ENCODE data around the gene BANK1. TPM values are rescaled to one million over a fixed set of nuclear protein-coding genes. Genes with fewer than 3 reads are reported as not detected.

Gene BANK1
- total and polyA plus RNA-seq, 2 donors from 2014 or later: 1.8 to 7.4 TPM

DNA sequence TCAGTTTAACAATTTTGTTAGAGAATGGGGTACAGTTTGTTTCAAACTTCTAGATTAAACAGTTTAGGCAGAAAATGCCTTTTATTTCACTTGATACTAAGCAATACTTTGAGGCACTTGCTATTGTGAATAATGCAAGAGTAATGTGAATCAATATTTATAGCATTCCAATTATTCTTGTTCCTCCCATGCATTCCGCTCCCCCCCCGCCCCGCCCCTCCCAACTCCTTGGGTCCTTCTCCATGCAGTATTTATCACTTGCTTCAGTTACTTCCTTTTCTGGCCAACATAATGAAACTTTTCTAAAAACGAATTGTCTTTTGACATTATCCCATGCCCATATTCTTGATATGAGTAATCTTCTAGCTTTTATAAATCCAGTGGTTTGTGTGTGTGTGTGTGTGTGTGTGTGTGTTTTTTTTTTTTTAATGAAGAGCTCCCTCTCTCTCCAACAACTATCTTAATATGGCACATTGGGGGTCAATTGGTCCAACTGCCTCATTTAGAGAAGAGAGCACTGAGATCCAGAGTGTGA, 1.6 kb downstream of the BANK1 start:
- Histone ChIP-seq H3K27ac (ENCODE audit: low read depth in 2 of 2, low read length in 2 of 2) (no peak overlapping the region), H3K4me3 (ENCODE audit: low read length in 3 of 3) (no peak overlapping the region), H3K9me3 (ENCODE audit: control insufficient read depth in 2 of 3, insufficient read depth in 1 of 3, low read length in 3 of 3) (no peaks in the 10 kb centered on the region), H3K4me1 (ENCODE audit: control insufficient read depth in 2 of 3, insufficient read depth in 2 of 3, low read depth in 1 of 3, low read length in 3 of 3) (peaks cover 0 to 3% (median 0%) of the 10 kb centered on the region in 3 donors), H3K27me3 (ENCODE audit: control insufficient read depth, insufficient read depth, low read length) (no peaks in the 10 kb centered on the region), H3K36me3 (ENCODE audit: control insufficient read depth in 2 of 3, insufficient read depth in 3 of 3, low read length in 3 of 3) (no peaks in the 10 kb centered on the region), H3K9ac (ENCODE audit: low read length in 3 of 3) (no peak overlapping the region)
- intact Hi-C loops (cut with DNase I): no loop called here
- no peak for FAIRE-seq
- TF ChIP-seq, protein P1, sequence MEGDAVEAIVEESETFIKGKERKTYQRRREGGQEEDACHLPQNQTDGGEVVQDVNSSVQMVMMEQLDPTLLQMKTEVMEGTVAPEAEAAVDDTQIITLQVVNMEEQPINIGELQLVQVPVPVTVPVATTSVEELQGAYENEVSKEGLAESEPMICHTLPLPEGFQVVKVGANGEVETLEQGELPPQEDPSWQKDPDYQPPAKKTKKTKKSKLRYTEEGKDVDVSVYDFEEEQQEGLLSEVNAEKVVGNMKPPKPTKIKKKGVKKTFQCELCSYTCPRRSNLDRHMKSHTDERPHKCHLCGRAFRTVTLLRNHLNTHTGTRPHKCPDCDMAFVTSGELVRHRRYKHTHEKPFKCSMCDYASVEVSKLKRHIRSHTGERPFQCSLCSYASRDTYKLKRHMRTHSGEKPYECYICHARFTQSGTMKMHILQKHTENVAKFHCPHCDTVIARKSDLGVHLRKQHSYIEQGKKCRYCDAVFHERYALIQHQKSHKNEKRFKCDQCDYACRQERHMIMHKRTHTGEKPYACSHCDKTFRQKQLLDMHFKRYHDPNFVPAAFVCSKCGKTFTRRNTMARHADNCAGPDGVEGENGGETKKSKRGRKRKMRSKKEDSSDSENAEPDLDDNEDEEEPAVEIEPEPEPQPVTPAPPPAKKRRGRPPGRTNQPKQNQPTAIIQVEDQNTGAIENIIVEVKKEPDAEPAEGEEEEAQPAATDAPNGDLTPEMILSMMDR (IDR thresholded peaks at IDR 0.05; ENCODE audit: borderline replicate concordance, extremely low read depth, insufficient read depth): no peak
- no peak for DNase-seq

DNA sequence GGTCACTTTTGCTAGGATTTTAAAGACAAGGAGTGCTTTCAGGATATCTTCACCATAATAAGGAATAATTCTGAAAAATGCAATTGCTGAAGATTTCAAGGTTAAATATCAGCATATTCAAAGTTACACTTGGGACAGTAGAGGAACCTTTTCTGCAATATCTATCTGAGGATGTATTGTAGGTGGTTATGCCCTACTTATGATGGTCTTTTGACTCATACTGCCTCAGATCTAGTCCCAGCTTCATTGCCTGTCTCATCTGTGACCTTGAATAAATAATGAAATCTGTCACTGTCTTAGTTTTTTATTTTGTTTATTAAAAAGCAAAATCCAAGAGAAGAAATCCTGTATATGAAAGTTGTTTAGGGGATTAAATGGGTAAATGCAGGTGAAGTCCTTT, 2.9 kb downstream of the BANK1 start:
- Histone ChIP-seq H3K9ac (ENCODE audit: low read length in 3 of 3) (no peak overlapping the region), H3K4me3 (ENCODE audit: low read length in 3 of 3) (no peak overlapping the region), H3K27ac (ENCODE audit: low read depth in 2 of 2, low read length in 2 of 2) (no peak overlapping the region), H3K4me1 (ENCODE audit: control insufficient read depth in 2 of 3, insufficient read depth in 2 of 3, low read depth in 1 of 3, low read length in 3 of 3) (peaks cover 0 to 3% (median 0%) of the 10 kb centered on the region in 3 donors), H3K27me3 (ENCODE audit: control insufficient read depth, insufficient read depth, low read length) (no peaks in the 10 kb centered on the region), H3K36me3 (ENCODE audit: control insufficient read depth in 2 of 3, insufficient read depth in 3 of 3, low read length in 3 of 3) (no peaks in the 10 kb centered on the region), H3K9me3 (ENCODE audit: control insufficient read depth in 2 of 3, insufficient read depth in 1 of 3, low read length in 3 of 3) (no peaks in the 10 kb centered on the region)
- FAIRE-seq (no peak), DNase-seq (no peak)
- TF ChIP-seq, protein P1 (IDR thresholded peaks at IDR 0.05; ENCODE audit: borderline replicate concordance, extremely low read depth, insufficient read depth): no peak
- intact Hi-C loops (cut with DNase I): no loop called here

DNA sequence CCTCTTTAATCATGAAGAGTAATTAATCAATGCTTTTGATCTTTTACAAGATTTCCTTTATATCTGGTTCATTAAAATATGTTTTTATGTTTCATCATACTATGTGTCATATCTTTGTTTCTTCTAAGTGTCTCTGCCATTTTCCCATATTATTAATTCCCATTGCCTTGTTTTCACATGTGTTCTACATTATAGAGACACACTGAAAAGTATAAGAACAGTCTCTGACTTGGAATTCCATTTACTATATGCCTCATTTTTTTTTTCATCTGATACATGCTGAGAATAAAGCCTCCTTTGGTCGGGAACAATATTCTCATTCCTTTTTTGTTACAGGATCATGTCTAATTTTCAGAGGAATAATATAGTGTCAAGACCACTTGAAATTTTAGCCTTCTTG, 4.3 kb downstream of the BANK1 start:
- TF ChIP-seq, protein P1 (IDR thresholded peaks at IDR 0.05; ENCODE audit: borderline replicate concordance, extremely low read depth, insufficient read depth): no peak
- Histone ChIP-seq H3K27ac (ENCODE audit: low read depth in 2 of 2, low read length in 2 of 2) (no peak overlapping the region), H3K4me3 (ENCODE audit: low read length in 3 of 3) (no peak overlapping the region), H3K9me3 (ENCODE audit: control insufficient read depth in 2 of 3, insufficient read depth in 1 of 3, low read length in 3 of 3) (no peaks in the 10 kb centered on the region), H3K9ac (ENCODE audit: low read length in 3 of 3) (no peak overlapping the region), H3K27me3 (ENCODE audit: control insufficient read depth, insufficient read depth, low read length) (no peaks in the 10 kb centered on the region), H3K4me1 (ENCODE audit: control insufficient read depth in 2 of 3, insufficient read depth in 2 of 3, low read depth in 1 of 3, low read length in 3 of 3) (peaks cover 0 to 3% (median 0%) of the 10 kb centered on the region in 3 donors), H3K36me3 (ENCODE audit: control insufficient read depth in 2 of 3, insufficient read depth in 3 of 3, low read length in 3 of 3) (no peaks in the 10 kb centered on the region)
- FAIRE-seq: no peak
- intact Hi-C loops (cut with DNase I): no loop called here
- no peak for DNase-seq

DNA sequence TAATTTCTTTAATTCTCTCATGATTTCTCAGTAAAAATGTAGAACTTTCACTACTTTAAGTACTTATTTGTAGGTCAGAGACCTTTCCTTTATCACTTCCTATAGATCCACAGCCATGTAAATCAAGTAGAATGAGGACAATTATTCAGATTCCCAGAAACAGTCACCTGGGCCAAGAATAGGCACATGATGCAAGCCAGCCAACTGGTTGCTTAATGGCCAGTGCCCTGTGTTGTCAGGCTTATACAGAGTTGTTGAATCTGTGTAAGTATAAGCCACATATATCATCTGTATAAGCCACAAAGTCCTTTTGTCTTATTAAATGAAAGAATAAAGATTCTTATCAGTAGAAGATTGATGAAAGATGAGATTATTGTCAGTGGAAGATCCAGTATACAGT, 5.2 kb downstream of the BANK1 start:
- TF ChIP-seq, protein P1 (IDR thresholded peaks at IDR 0.05; ENCODE audit: borderline replicate concordance, extremely low read depth, insufficient read depth): no peak
- Histone ChIP-seq H3K4me3 (ENCODE audit: low read length in 3 of 3) (no peak overlapping the region), H3K27me3 (ENCODE audit: control insufficient read depth, insufficient read depth, low read length) (no peaks in the 10 kb centered on the region), H3K9me3 (ENCODE audit: control insufficient read depth in 2 of 3, insufficient read depth in 1 of 3, low read length in 3 of 3) (no peaks in the 10 kb centered on the region), H3K4me1 (ENCODE audit: control insufficient read depth in 2 of 3, insufficient read depth in 2 of 3, low read depth in 1 of 3, low read length in 3 of 3) (no peaks in the 10 kb centered on the region), H3K27ac (ENCODE audit: low read depth in 2 of 2, low read length in 2 of 2) (no peak overlapping the region), H3K9ac (ENCODE audit: low read length in 3 of 3) (no peak overlapping the region), H3K36me3 (ENCODE audit: control insufficient read depth in 2 of 3, insufficient read depth in 3 of 3, low read length in 3 of 3) (no peaks in the 10 kb centered on the region)
- intact Hi-C loops (cut with DNase I): no loop called here
- FAIRE-seq: no peak
- DNase-seq: no peak
